GM18907 (cell line): Measurements from ENCODE around the gene LRP8.
A peak's percentile ranks its signal among the peaks of the same experiment; 100 is the strongest.

ENCODE experiments used
- ATAC-seq: cut with Tn5 transposase; IDR thresholded peaks from one replicate; pipeline ENCODE4 v1.9.1; 2021; ENCODE audit warnings: mild to moderate bottlenecking, moderate library complexity; ENCODE audit not compliant: unreplicated experiment

The LRP8 gene

GRCh38 chr1:53328009-53328461 lies at the start of gene LRP8:
LRP8 (minus strand) TSS chr1:53328070; CDS start chr1:53327912, 158 bp downstream.
- peak; percentile 39 for ATAC-seq

GRCh38 chr1:53377438-53377841 lies 49.6 kb upstream of the LRP8 start:
- ATAC-seq: no peak

- ATAC-seq: no peak
These were observed 49.0 kb upstream of the LRP8 start for GRCh38 chr1:53376742-53377437.

DNA sequence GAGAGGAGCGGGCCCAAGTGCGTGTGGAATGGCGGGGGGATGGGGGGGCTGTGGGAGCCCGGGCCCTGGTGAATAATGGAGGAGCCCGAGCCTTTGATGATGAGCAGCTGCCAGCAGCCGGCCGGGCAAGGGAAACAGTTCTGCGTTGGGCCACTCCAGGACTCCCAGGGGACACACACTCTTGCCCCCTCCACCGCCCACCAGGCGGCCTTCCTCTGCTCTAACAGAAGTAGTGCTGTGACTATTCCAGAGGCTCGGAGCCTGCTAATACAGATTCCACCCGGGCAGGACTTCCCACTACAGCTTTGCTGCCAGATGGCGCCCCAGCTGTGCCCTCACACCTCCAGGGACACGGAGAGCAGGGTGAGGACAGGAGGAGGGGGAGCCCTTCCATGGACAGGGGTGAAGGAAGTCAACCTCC lies 48.2 kb upstream of the LRP8 start:
- ATAC-seq: no peak

GRCh38 chr1:53375440-53375839 lies 47.6 kb upstream of the LRP8 start:
- ATAC-seq: no peak

DNA sequence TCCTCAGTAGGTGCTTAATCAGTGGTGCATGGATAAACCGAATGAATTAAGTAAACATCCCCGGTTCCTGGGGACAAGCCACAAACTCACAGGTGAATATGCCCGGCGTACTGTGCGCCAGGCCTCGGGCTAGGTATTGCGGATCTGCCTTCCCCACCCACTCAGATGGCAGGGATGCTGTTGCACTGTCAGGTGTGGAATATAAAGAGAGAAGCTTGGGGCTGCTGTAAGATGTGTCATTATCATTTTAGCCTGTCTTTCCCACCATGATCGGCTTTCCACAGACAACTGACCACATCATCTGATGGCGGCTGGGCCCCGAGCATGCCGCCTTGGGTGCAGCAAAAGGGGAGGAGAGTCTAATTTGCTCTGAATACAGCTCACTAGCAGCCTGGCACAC lies 45.4 kb upstream of the LRP8 start:
- no peak for ATAC-seq

DNA sequence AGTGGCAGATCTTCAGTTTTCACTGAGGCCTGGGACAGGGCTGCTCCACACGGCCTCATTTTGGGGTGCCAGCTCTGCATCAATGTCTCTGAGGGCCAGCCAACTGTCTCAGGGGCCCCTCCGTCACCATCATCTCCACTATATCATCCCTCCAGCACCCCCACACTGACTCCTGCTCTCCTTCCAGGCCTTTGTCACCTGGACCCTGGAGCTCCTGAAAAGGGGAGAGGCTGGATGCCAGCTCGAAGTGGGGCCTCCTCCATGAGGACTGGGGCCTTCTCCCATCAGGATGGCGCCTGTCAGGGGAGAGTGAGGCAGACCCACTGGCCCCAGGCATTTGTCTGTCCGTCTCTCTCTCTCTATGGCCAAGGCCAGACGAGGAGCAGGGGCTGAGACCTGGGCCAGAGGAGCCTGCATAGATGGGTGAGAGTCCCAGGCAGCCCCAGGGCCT lies 44.7 kb upstream of the LRP8 start:
- ATAC-seq: no peak

GRCh38 chr1:53371851-53372250 lies 44.0 kb upstream of the LRP8 start:
- no peak for ATAC-seq

DNA sequence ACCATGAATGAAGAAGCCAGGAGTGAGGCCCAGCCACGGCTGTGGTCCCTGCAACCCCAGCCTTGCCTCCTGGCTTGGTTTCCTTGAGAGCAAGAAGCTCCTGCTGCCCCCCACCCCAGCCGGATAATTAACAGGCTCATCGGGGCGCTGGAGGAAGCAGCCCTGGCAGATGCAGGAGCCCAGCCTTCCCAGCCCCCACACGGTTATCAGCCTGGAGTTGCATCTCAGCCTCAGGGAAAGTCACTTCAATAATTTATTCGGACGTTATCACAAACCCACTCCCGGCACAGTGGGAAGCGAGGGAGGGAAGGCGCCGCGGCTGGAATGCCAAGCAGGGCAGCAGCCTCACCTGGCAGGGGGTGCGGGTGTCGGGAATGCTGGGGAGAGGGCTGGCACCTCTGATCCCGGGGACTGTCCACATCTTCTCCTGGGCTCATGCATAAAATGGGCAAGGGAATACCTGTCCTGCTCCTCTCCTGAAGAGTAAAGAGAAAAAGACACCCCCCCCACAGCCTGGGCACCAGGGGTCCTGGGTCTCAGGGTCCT lies 43.3 kb upstream of the LRP8 start:
- ATAC-seq: no peak

DNA sequence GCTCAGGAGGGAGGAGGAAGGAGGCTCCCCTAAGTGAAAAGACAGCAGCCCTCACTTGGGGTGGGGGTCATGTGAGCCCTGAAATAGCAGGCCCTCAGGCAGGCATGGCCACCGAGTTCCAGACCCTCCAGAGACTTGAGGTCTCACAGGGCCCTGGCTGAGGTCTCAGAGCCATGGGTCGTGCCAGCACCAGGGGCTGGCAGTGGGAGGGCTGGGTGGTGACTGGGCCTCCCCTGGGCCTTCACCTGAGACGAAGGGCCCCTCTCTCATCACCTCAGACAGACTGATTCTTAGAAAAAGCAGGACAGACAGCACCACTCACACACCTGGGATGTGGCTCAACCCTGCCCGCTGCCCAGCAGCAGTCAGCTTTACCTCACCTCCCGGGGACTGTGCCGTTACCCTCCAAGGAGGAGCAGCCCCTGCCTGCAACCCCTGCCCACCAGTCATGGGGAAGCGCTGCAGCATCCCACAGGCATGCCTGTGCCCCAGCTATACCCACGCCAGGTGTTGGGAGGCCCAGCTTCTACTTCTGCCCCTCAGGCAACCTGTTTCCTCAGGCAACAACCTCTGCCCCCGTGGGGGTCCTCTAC lies 42.6 kb upstream of the LRP8 start:
- no peak for ATAC-seq

GRCh38 chr1:53369761-53370160 lies 41.9 kb upstream of the LRP8 start:
- no peak for ATAC-seq

DNA sequence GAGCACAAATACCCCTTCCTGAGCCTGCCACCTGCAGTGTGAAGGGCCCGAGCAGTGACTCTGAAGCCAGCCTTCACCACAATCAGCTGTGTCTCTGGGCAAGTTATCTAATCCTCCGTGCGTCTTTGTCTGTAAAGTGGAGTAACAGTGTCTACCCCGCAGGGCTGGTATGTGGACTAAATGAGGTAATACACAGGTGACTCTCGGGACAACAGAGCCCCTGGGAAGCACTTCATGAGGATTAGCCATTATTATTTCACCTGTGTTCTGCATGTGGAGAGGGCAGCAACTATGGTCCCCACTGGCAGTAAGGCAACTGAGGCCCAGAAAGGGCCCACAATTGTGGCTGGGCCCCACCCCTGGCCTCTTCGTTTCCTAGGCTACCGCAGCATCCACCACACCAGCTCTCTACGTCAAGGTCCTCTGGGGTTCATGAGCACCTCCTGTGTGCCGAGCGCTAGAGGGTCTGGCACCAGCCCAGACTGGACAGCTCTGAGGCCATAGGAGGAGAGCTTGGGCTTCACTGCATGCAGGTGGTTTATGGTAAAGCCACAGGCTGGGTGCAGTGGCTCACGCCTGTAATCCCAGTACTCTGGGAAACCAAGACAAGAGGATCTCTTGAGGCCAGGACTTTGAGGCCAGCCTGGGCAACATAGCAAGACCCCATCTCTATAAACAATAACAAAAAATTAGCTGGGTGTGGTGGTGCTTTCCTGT lies 41.3 kb upstream of the LRP8 start:
- ATAC-seq: no peak

GRCh38 chr1:53368314-53369033 lies 40.6 kb upstream of the LRP8 start:
- no peak for ATAC-seq

DNA sequence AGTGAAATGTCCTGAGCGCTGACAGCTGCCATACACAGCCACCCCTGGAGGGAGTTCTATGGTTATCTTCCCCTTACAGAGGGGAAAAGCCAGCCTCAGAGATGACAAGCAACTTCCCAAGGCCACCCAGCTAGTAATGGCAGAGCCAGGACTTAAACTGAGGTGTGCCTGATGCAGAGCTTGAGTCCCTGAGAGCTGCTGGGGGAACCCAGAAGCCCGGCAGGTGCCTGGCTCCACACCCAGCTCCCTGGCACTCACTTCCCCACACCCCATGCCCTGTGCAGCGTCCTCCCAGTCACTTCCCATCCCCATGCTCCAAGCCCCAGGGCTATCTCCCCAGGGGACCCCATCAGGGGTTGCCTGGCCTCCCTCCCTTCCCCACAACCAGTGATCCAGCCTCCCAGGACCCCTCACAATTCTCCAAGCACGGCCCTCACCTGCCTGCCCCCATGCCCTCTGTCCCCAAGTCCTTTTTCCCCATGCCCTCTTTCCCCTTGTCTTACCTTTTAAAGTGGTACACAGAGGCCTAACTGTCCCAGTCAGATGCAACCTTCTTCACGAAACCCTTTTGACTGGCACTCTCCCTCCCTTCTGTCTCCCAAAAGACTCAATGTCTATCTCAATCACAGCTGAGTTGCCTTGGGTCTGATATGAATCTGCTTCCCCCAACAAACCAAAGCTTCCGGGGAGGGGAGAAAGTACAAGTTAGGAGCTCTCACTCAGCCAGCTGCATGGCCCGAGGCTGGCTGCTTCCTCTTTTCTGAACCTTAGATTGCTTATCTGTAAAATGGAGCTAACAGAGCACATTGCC lies 39.8 kb upstream of the LRP8 start:
- peak; percentile 91 for ATAC-seq

GRCh38 chr1:53366901-53367502 lies 39.1 kb upstream of the LRP8 start:
- no peak for ATAC-seq

- ATAC-seq: no peak
These were observed 37.7 kb upstream of the LRP8 start for GRCh38 chr1:53365437-53366063.

- ATAC-seq: no peak
These were observed 35.2 kb upstream of the LRP8 start for GRCh38 chr1:53362851-53363642.

DNA sequence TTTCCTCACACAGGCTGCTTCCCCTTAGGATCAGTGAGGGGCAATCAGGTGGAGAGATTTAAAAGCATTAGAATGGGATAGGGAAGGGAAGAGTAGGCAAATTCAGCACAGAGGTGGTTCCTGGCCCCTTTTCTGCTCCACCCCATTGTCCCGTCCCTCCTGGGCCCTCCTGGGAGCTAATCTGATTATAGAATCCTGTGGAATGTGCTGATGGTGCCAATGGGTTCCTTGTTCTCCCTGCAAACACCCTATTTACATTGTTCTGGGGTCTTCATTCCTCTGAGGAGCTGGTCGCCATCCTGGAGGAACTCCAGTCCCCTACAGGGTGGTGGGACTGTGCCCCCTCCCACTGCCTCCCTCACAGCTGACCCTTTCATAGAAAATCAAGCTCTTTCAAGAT lies 34.4 kb upstream of the LRP8 start:
- ATAC-seq: no peak
